GM12878 (cell line): ENCODE data around the gene MOV10L1. TPM values are rescaled to one million over a fixed set of nuclear protein-coding genes. Genes with fewer than 3 reads are reported as not detected.

Experiments
- ATAC-seq: fragments of 200-7000 bp; cut with Tn5 transposase; 3 replicates; pipeline ENCODE4 v1.9.1; 2020; ENCODE audit warnings: mild to moderate bottlenecking, moderate library complexity
- BruUV-seq: library from RNA; stranded (reverse); fragments of 400-500 nt; replicated peaks from 2 replicates; lab custom pipeline; 2021; lab: Mats Ljungman, UMichigan
- CTCF ChIA-PET: fragments of 300-600 bp; sonication (Branson Sonifier 250); formaldehyde crosslinking; extraction: SDS; loops from one replicate; lab custom pipeline; 2021; ENCODE audit warnings: inconsistent platforms; lab: Yijun Ruan, JAX
- POLR2A ChIA-PET: fragments of 350-600 bp; formaldehyde crosslinking; extraction: SDS; loops from one replicate; lab custom pipeline; 2021; ENCODE audit warnings: inconsistent platforms; lab: Charles Lee
- RAD21 ChIA-PET: fragments of 300-600 bp; sonication (Branson Sonifier 250); formaldehyde crosslinking; loops from one replicate; lab custom pipeline; 2023; ENCODE audit warnings: antibody characterized with exemption; ENCODE audit not compliant: unreplicated experiment; lab: Charles Lee
- SMC1A ChIA-PET: fragments of 300-600 bp; sonication (Branson Sonifier 250); formaldehyde crosslinking; loops from one replicate; lab custom pipeline; 2023; ENCODE audit not compliant: unreplicated experiment, uncharacterized antibody; lab: Charles Lee
- DNase-seq: peaks from one replicate; pipeline ENCODE4 v3.0.0-alpha.2; 2011; ENCODE audit warnings: low read depth, low spot score
- FAIRE-seq: peaks from 3 replicates; lab custom pipeline; 2011; peaks lifted over from hg19 to GRCh38; lab: Jason Lieb, UNC
- H2AFZ ChIP-seq: 2 replicates; pipeline ENCODE4 v1.6.0; 2011; ENCODE audit warnings: low read depth, low read length, control low read depth; ENCODE audit not compliant: control insufficient read depth
- H3K27ac ChIP-seq: 2 replicates; pipeline ENCODE4 v1.5.1; 2011; ENCODE audit warnings: control low read depth; ENCODE audit not compliant: control insufficient read depth, insufficient read depth
- H3K27me3 ChIP-seq, 2 experiments: replicated peaks in 1 of 2; 2 replicates each; pipeline versions ENCODE4 v1.6.0 to v1.6.1; 2011; ENCODE audit warnings: low read length in 1 of 2; ENCODE audit not compliant: control insufficient read depth in 2 of 2, insufficient read depth in 2 of 2
- H3K36me3 ChIP-seq, 2 experiments: 2 replicates each; pipeline ENCODE4 v1.5.1; 2011; ENCODE audit warnings: low read length in 1 of 2; ENCODE audit not compliant: control insufficient read depth in 2 of 2, insufficient read depth in 2 of 2
- H3K4me1 ChIP-seq: 2 replicates; pipeline ENCODE4 v1.6.1; 2011; ENCODE audit warnings: mild to moderate bottlenecking, low read length, moderate library complexity, mixed read lengths; ENCODE audit not compliant: control insufficient read depth, insufficient read depth
- H3K4me2 ChIP-seq: 2 replicates; pipeline ENCODE4 v1.6.0; 2011; ENCODE audit warnings: control low read depth; ENCODE audit not compliant: control insufficient read depth, insufficient read depth
- H3K4me3 ChIP-seq: fragments of 200-600 bp; sonication (generic); 2 replicates; pipeline ENCODE4 v1.5.1; 2016
- H3K79me2 ChIP-seq: 2 replicates; pipeline ENCODE4 v1.6.0; 2011; ENCODE audit warnings: low read length; ENCODE audit not compliant: control insufficient read depth, insufficient read depth
- H3K9ac ChIP-seq: 2 replicates; pipeline ENCODE4 v1.8.0; 2011; ENCODE audit warnings: low read length, control low read depth, mixed read lengths; ENCODE audit not compliant: control insufficient read depth, insufficient read depth
- H3K9me3 ChIP-seq: replicated peaks from 3 replicates; pipeline ENCODE4 v1.5.1; 2011; ENCODE audit warnings: mild to moderate bottlenecking, low read length; ENCODE audit not compliant: control insufficient read depth, insufficient read depth
- H4K20me1 ChIP-seq: 2 replicates; pipeline ENCODE4 v1.6.0; 2011; ENCODE audit not compliant: control insufficient read depth, insufficient read depth
- BACH1 ChIP-seq: fragments of 450-650 bp; IDR thresholded peaks from 2 replicates; pipeline ENCODE4 v1.6.1; 2017; ENCODE audit warnings: mild to moderate bottlenecking, borderline replicate concordance
- BCLAF1 ChIP-seq: fragments of 450-650 bp; IDR thresholded peaks from 2 replicates; pipeline ENCODE4 v1.6.1; 2017; ENCODE audit warnings: antibody characterized with exemption, mild to moderate bottlenecking, moderate library complexity
- NFIC ChIP-seq: IDR thresholded peaks from 2 replicates; pipeline ENCODE4 v1.6.1; 2012; ENCODE audit warnings: low read depth, mild to moderate bottlenecking, inconsistent platforms, low read length, moderate library complexity
- POU2F2 ChIP-seq: IDR thresholded peaks from 3 replicates; pipeline ENCODE4 v1.6.1; 2011; ENCODE audit warnings: low read depth, mild to moderate bottlenecking, low read length, borderline replicate concordance
- RCOR1 ChIP-seq: conservative IDR thresholded peaks from 2 replicates; pipeline ENCODE4 v1.6.1; 2012; ENCODE audit warnings: low read depth, low read length, improper control_type of control experiment
- RELA ChIP-seq: fragments of 450-650 bp; IDR thresholded peaks from 2 replicates; pipeline ENCODE4 v1.8.0; 2014; ENCODE audit warnings: borderline replicate concordance; ENCODE audit not compliant: partially characterized antibody
- SREBF1 ChIP-seq: IDR thresholded peaks from 2 replicates; pipeline ENCODE4 v1.6.1; 2012; ENCODE audit warnings: mild to moderate bottlenecking, low read length
- SREBF2 ChIP-seq: IDR thresholded peaks from 2 replicates; pipeline ENCODE4 v1.6.1; 2012; ENCODE audit warnings: mild to moderate bottlenecking, low read length
- TCF3 ChIP-seq: IDR thresholded peaks from 2 replicates; pipeline ENCODE4 v1.6.1; 2012; ENCODE audit warnings: low read depth, mild to moderate bottlenecking, low read length, borderline replicate concordance; ENCODE audit not compliant: insufficient read depth
- USF2 ChIP-seq: IDR thresholded peaks from 2 replicates; pipeline ENCODE4 v1.6.1; 2011; ENCODE audit warnings: low read depth, low read length, improper control_type of control experiment, borderline replicate concordance
- ZNF207 ChIP-seq: fragments of 450-650 bp; IDR thresholded peaks from 2 replicates; pipeline ENCODE4 v1.6.1; 2014; ENCODE audit warnings: antibody characterized with exemption, mild to moderate bottlenecking, borderline replicate concordance
- ZNF622 ChIP-seq: fragments of 450-650 bp; IDR thresholded peaks from 2 replicates; pipeline ENCODE4 v1.6.1; 2017; ENCODE audit warnings: mild to moderate bottlenecking, inconsistent platforms
- ZSCAN29 ChIP-seq: fragments of 450-650 bp; IDR thresholded peaks from 2 replicates; pipeline ENCODE4 v1.6.1; 2017; ENCODE audit warnings: mild to moderate bottlenecking, moderate library complexity
- WGBS: methylation state at CpG from one replicate; pipeline ENCODE4 v1.1.6; 2016; ENCODE audit warnings: low lambda C conversion rate; ENCODE audit not compliant: insufficient replicate concordance, insufficient coverage; ENCODE audit errors: missing lambda C conversion rate; 5-methylcytosine and 5-hydroxymethylcytosine counted together
- in situ Hi-C: fragments of 300-500 bp; cut with MboI; formaldehyde crosslinking; loops from 9 replicates; pipeline ENCODE4 v1.14.3; 2018; ENCODE audit warnings: mixed read lengths
- intact Hi-C: fragments of 100-400 bp; cut with micrococcal nuclease; formaldehyde crosslinking; loops from one replicate; pipeline ENCODE4 v1.14.2; 2022; ENCODE audit not compliant: unreplicated experiment
- polyA plus RNA-seq, 11 experiments: library from polyadenylated mRNA; depleted of rRNA in 4 of 11; unstranded in 6 of 11; stranded (reverse) in 5 of 11; fragments of >200 nt; fragmentation: Nextera tagmentation in 4 of 11; fragmentation: Illumina TruSeq in 1 of 11; extraction: Ambion mirVana in 4 of 11; extraction: Trizol in 1 of 11; gene quantifications; 1 replicate in 1 of 11; 2 replicates in 10 of 11; pipeline versions ENCODE4 v1.2.1 to v1.2.3, GENCODE V29; 2011 to 2016; ENCODE audit warnings: inconsistent platforms in 2 of 11, missing spikeins in 2 of 11, low read depth in 1 of 11
- total RNA-seq, 4 experiments: library from RNA; depleted of rRNA in 3 of 4; stranded (reverse); fragments of >200 nt in 3 of 4; fragmentation: Illumina TruSeq in 1 of 4; extraction: Trizol in 1 of 4; gene quantifications; 2 replicates each; pipeline versions ENCODE4 v1.2.1 to v1.2.3, GENCODE V29; 2013 to 2021
- TF ChIP-seq, protein P1 (sequence below): IDR thresholded peaks from 2 replicates; pipeline ENCODE4 v1.6.1; 2011; ENCODE audit warnings: low read depth, mild to moderate bottlenecking, low read length, moderate library complexity, borderline replicate concordance; ENCODE audit errors: extremely low read depth

Gene MOV10L1
- total and polyA plus RNA-seq, 10 of the 15 experiments (the other 5 are each of a cell fraction or from before 2014, with no cell fraction given): 0.22 TPM; not detected in 9

DNA sequence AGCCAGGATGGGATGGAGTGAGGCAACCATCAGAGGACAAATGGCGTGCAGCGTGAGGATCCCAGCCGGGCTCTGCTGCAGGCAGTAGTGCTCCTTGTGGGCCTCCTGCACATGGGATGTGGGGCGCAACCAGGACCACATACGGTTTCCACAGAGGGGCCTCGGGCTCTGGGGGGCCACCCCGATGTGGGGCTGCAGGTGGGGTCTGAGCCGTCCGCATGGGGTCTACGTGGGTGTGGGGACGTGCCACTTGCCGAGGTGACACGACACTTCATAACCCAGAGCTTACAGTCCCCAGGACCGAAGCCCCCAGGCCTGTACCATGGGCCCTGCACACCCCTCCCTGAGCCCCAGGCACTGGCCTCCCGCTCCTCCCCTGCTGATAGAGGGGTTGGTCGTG lies 42.5 kb upstream of the MOV10L1 start:
- no TSS peak for BruUV-seq
- Histone ChIP-seq H3K79me2 (no peaks in the 10 kb centered on the region), H2AFZ (no peak overlapping the region), H3K4me1 (no peaks in the 10 kb centered on the region), H3K27me3 (no peaks in the 10 kb centered on the region; a peak in 2 of 4 replicates), H3K4me3 (no peak overlapping the region), H3K9me3 (no peaks in the 10 kb centered on the region), H3K4me2 (no peak overlapping the region), H3K27ac (no peak overlapping the region), H4K20me1 (no peaks in the 10 kb centered on the region), H3K9ac (no peak overlapping the region), H3K36me3 (no peaks in the 10 kb centered on the region)
- ChIA-PET CTCF (no interaction called here), POLR2A (no interaction called here), SMC1A (no interaction called here), RAD21 (no interaction called here)
- intact Hi-C loops (no loop called here), in situ Hi-C loops (loop anchor here (25.0 kb wide), 1 partner anchor 710 kb away; no protein-coding TSS in a partner anchor)
- TF ChIP-seq ZNF207: no peak
- TF ChIP-seq NFIC: no peak
- TF ChIP-seq TCF3: no peak
- no peak for TF ChIP-seq POU2F2
- no peak for TF ChIP-seq ZSCAN29
- TF ChIP-seq RCOR1: no peak
- TF ChIP-seq RELA: no peak
- TF ChIP-seq ZNF622: no peak
- TF ChIP-seq SREBF1: no peak
- TF ChIP-seq BACH1: no peak
- no peak for TF ChIP-seq USF2
- TF ChIP-seq, protein P1, sequence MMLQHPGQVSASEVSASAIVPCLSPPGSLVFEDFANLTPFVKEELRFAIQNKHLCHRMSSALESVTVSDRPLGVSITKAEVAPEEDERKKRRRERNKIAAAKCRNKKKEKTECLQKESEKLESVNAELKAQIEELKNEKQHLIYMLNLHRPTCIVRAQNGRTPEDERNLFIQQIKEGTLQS: no peak
- TF ChIP-seq BCLAF1: no peak
- no peak for TF ChIP-seq SREBF2
- 53% methylated on average over 16 of the region's 16 CpGs for WGBS
- DNase-seq (no peak), FAIRE-seq (no peak), ATAC-seq (no peak)
